AG10803 (cell line): ENCODE results near the gene CFAP46.
A peak's percentile ranks its signal among the peaks of the same experiment; 100 is the strongest.

Experiments
- DNase-seq: peaks from one replicate; pipeline ENCODE4 v3.0.0; 2010; ENCODE audit warnings: low read depth
- H3K4me3 ChIP-seq: 2 replicates; pipeline ENCODE4 v1.5.1; 2011; ENCODE audit warnings: mild to moderate bottlenecking, low read length, control low read depth
- CTCF ChIP-seq: conservative IDR thresholded peaks from 2 replicates; pipeline ENCODE4 v1.5.1; 2011; ENCODE audit warnings: mild to moderate bottlenecking, low read length, control low read depth, inconsistent platforms

The CFAP46 gene

DNA sequence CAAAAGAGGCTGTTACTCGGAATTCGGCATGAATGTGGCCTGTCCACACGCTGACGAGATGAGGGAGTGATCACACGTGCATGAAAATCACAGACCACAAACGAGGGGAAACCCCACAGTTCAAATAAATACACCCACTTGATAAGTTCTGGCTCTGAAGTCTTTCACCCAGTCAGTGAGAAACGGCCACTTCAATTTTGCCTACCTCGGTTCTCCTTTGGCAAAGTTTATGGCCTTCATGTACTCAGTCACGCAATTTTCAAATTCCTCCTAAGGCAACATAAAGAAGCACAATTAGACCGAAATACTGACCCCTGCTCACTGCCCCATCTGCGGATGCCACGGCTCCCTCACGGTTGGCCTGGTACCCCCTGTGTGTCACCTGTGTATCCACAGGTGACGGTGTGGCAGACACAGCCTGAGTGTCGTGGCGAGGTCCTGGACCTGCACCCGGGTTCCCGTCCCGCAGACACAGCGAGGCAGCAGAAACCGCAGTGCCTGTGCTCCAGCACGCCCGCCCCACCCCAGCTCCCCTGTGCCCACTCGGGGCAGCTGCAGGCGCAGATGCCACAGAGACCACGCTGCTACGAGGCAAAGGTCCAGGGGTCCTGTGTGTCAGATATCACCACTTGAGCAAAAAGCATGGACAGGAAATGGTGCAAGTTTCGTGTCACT, 1.4 kb downstream of the CFAP46 start:
- no peak overlapping the region for H3K4me3 ChIP-seq
- no peak for DNase-seq
- no peak for TF ChIP-seq CTCF

- peak; percentile 55 for DNase-seq
- TF ChIP-seq CTCF = peak; percentile 85
- H3K4me3 ChIP-seq = no peak overlapping the region
Observed at GRCh38 chr10:132939957-132940790, 2.2 kb downstream of the CFAP46 start.

GRCh38 chr10:132939378-132939955, 2.9 kb downstream of the CFAP46 start:
- no peak for TF ChIP-seq CTCF
- no peak for DNase-seq
- no peak overlapping the region for H3K4me3 ChIP-seq

DNA sequence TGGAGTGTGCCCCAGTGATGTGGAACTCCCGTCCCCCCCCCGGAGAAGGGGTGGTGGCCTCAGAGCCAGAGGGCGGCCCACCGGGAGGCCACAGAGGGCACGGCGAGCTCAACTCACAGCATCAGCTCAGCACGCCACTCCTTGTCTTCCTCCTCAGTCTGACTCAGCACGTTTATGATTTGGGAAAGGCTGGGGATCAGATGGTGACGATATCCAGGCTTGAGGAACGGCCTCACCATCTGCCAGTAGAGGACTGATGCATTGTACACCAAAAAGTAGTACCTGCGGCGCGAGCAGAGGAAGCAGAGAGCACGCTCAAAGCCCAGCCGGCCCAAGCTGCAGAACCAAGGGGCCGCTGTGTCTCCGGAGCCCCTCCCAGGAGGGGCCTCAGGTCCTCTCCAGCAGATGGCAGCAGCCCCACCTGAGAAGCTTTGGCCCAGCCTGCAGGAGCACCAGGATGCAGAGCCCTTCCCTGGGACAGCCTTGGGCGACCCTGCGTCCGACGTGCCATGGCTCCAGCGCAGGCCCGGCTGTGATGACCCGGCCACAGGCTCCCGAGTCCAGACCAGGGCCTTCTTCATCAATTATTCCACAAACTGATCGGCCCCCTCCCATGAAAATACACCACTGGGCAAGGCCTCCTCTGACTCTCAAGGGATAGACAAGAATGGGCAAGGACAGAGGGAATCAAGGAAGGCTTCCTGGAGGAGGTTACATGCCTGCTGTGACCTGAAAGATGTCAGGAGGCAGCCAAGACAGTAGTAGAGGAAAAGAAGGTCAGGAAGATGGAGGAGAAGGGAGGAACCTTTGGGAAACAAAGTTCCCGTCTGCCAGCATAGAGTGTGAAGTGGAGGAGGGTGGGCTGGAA, 3.7 kb downstream of the CFAP46 start:
- TF ChIP-seq CTCF = peak; percentile 31
- DNase-seq = no peak
- H3K4me3 ChIP-seq = no peak overlapping the region

- no peak for DNase-seq
- no peak overlapping the region for H3K4me3 ChIP-seq
- no peak for TF ChIP-seq CTCF
Observed at GRCh38 chr10:132937861-132938260, 4.5 kb downstream of the CFAP46 start.

GRCh38 chr10:132934953-132935352, 7.4 kb downstream of the CFAP46 start:
- TF ChIP-seq CTCF = no peak
- DNase-seq = no peak
- no peak overlapping the region for H3K4me3 ChIP-seq
